Measurements from ENCODE around the gene EIF2B2.
"Not testable (repeated sequence)": the region's sequence is repeated elsewhere in the genome, so short reads cannot be mapped to it uniquely, and the experiment has no call there.

Gene EIF2B2

DNA sequence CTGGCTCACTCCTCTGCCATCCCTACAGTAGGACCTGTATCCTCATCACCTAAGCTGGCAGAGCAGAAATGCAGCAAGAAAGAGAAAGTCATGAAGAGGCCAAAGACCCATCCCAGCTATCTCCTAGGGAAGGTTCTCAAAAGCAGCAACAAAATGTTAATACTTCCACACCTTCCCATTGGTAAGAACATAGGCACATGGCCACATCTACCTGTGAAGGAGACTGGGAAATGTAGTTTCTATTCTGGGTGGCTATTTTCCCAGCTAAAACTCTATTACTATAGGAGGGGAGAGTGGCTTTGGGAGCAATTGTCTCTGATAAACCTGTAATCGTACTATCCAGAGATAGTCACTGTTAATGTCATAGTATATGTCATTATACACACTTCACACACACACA lies 13.7 kb upstream of the EIF2B2 start:
- no peak for DNase-seq (ENCODE audit: low read depth in 2 of 2)

DNA sequence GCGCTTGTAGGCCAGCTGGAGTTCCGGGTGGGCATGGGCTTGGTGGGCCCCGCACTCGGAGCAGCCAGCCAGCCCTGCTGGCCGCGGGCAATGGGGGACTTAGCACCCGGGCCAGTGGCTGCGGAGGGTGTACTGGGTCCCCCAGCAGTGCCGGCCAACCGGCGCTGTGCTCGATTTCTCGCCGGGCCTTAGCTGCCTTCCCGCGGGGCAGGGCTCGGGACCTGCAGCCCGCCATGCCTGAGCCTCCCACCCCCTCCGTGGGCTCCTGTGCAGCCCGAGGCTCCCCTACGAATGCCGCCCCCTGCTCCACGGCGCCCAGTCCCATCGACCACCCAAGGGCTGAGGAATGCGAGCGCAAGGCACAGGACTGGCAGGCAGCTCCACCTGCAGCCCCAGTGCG lies 8.5 kb upstream of the EIF2B2 start:
- DNase-seq (ENCODE audit: low read depth in 2 of 2) = not testable (repeated sequence)

- not testable (repeated sequence) for DNase-seq (ENCODE audit: low read depth in 2 of 2)
Observed at GRCh38 chr14:74995781-74996180, 6.9 kb upstream of the EIF2B2 start.

GRCh38 chr14:75001261-75001660 lies 1.5 kb upstream of the EIF2B2 start:
- no peak for DNase-seq (ENCODE audit: low read depth in 2 of 2)

DNA sequence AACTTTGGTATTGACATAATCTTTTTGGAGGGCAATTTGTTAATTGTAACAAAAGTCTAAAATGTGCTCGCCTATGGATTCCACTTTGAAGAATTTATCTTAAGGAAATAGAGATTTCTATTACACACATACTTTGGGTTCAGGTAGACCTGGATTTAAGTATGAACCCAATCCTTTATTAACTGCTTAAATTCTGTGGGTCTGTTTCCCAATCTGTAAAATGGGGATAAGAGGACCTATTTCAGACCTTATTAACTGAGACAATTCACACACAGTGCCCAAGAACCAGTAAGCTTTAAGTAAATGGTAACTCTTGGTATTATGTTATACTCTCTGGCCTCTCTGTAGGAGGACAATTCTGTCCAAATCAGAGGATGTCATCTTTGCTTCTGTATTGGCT lies 822 bp upstream of the EIF2B2 start:
- no peak for DNase-seq (ENCODE audit: low read depth in 2 of 2)

GRCh38 chr14:75003250-75004027 lies 718 bp downstream of the EIF2B2 start:
- DNase-seq (ENCODE audit: low read depth in 2 of 2) = no peak

DNA sequence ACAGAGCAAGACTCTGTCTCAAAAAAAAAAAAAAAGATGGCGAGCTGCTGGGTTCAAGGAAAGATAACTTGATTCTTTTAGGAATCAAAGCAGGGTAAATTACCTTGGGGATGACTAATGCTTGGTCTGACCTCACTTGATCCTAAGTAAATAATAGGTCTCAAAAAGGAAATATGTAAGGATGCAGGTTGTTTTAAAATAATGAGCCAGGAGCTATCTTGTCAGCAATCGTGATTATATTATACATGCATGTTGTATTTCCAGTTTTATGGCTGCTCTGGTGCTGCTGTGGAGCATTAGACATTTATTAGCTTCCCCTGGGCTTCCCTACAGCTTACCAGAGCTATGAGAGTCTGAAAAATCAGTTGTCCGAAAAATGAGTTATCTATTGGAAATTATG lies 2.6 kb downstream of the EIF2B2 start:
- DNase-seq (ENCODE audit: low read depth in 2 of 2) = no peak

DNA sequence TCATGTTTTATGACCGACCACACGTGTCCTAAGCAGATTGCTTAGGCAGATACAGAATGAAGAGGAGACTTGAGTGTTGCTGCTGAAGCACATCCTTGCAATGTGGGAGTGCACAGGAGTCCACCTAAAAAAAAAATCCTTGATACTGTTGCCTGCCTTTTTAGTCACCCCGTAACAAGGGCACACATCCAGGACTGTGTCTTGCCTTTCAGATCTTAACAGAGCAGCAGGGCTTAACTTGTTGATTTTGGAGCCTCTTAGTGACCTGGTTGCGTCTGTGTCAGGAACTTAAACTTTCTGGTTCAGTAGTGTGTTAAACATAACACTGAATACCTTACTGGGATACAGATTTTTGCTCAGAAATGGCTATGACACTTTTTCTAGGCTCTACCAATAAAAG lies 6.5 kb downstream of the EIF2B2 start:
- DNase-seq (ENCODE audit: low read depth in 2 of 2) = no peak

DNA sequence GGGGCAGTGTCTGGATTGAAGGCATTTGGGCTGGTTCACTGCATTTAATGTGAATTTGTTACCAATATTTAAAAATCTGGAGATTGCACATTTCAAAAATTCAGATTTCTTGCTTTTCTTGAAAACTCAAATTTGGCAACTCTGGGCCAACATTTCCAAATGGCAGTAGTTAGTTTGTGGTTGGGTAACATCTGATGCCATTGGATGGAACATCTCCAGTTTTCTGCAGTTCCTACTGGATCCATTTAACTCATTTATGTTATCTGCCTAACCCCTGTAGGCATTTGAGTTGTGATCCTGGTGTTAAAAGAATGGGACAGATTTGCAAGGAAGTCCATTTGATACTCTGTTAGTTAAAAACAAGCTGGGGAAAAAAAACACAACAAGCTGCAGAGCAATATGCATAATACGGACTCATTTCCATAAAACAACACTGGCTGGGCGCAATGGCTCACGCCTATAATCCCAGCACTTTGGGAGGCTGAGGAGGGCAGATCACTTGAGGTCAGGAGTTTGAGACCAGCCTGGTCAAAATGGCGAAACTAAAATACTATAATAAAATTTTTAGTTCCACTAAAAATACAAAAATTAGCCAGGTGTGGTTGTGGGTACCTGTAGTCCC lies 7.9 kb downstream of the EIF2B2 start:
- DNase-seq (ENCODE audit: low read depth in 2 of 2) = no peak

DNA sequence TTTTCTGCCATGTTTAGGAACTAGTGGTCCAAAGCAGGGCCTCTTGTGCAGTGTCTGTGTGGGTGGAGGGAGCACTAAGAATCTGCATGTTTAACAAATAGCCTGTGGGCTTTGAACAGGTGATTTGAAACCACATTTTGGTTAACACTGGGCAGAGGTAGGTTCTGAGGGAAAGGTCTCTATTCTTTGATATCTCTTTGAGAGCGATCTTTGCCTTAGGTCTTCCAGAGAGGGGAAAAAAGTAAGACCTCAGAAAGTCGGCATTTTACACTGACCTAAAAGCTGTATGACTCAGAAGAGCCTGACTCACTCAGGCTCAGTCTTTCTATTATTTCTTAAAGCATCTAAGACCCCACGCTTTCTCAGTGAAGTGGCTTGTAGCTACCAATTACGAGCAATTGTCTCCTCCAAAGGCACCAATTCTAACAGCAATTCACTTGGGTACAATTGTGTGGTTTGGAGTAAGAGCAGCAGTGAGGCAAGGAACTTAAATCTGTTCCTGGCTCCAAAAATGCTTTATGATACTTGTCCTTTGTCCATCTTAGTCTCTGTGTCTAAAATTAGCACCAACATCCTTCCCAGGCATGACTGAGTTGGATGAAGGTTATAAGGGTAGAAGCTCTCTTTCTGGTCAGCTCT lies 8.8 kb downstream of the EIF2B2 start:
- DNase-seq (ENCODE audit: low read depth in 2 of 2) = no peak

DNA sequence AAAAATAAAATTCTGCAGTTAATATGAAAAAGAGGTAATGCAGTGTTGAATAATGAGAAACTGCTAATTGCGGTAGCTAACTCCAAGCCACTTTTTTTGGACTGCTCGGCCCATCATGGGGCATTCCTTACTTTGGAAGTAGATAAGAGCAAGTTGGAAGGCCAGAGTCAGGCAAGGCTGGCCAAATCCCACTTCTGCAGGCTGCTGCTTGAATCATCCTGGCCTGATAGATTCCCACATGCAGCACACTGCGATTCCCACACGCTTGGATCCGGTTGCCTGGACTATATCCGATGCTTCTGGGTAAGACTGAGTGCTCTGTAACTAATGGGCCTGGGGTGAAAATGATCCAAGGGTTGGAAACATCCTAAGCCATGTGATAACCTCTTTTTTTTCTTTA lies 10.6 kb downstream of the EIF2B2 start:
- DNase-seq (ENCODE audit: low read depth in 2 of 2) = no peak

DNA sequence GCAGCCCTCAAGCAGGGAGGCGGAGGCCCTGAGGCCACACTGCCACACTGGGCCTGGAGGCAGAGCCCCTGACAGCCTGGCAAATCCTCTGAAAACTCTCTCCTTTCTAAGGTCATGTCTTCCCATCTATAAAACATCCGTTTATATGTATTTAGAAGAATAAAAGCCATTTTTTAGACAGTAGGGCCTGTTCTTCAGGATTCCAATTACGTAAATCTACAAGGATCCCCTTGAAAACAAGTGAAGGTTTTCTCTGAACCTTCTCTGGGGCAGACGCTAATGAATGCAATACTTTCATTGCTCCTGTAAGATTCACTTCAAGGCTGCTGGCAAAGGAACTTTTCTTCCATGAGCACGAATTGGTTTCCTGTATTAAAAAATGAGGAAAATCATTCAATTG lies 12.8 kb downstream of the EIF2B2 start:
- DNase-seq (ENCODE audit: low read depth in 2 of 2) = no peak

DNA sequence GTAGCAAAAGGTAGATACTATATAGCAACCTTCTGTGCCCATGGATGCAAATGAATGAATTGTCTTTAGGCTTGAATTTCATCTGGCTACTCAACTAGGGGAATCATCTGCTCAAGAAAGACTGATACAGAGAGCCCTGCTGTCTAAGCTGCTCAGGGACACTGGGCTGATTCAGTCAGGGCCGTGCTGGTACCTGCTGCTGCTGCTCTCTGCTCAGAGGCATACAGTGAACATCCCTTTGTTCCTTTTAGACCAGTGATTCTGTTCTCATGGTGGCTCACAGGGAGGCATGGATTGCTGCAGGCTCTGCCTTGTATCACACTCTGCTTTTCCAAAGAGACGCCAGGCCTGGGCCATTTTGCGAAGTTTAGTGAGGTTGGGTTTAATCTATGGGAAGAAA lies 14.1 kb downstream of the EIF2B2 start:
- no peak for DNase-seq (ENCODE audit: low read depth in 2 of 2)

DNA sequence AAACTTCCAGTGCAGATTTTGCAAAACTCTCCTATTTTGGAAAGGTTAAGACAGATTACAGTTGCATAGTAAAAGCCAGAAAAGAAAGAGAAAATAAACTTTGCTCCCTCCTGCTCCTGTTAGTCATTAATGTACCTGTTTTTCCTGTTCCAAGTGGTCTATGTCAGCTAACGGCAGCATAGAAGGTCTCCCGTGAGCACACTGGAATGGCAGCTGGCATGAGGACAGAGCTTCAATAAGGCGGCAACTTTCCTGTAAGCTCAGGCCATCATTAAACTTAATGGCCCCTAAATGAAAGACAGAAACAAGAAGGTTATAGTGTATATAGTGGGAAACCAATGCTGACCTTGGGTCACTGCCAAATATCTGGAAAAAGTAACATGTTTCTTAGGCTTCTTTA lies 16.0 kb downstream of the EIF2B2 start:
- DNase-seq (ENCODE audit: low read depth in 2 of 2) = no peak

DNA sequence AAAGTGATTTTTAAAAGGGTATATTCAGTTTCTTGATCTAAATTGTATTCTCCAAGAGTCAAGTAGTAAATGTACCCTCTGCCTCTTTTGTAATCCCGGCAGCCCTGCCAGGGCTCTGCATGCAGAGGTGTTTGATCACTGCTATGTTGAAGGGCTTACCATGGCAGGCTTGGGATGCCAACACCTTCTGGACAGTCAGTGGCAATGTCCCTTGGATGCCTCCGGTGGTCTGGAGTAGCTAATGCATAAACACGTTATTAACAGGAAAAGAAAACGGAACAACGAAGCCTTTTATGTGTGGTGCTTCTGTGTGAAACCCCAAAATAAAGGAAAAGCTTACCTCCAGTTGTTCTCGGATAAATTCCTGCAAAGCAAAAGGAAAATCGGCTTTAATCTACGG lies 19.9 kb downstream of the EIF2B2 start:
- DNase-seq (ENCODE audit: low read depth in 2 of 2) = no peak

DNA sequence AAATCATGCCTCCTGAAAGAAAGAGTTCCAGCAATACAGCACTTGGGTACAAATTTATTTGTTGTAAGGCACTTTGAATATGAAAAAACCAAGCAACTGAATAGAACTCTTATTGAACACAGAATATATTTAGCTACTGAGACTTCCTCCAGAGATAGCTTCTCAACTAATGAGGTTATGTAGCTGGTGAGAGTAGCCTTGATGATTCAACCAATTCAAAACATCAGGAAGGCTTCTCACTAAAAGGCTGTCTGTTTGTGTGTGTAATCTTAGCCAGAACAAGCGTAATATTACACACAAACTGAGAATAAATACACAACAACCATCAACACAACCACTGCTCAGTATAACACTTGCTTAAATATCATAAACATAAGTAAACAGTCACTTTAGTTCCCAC lies 20.4 kb downstream of the EIF2B2 start:
- DNase-seq (ENCODE audit: low read depth in 2 of 2) = no peak

- DNase-seq (ENCODE audit: low read depth in 2 of 2) = no peak
Observed at GRCh38 chr14:75025082-75025481, 22.4 kb downstream of the EIF2B2 start.

DNA sequence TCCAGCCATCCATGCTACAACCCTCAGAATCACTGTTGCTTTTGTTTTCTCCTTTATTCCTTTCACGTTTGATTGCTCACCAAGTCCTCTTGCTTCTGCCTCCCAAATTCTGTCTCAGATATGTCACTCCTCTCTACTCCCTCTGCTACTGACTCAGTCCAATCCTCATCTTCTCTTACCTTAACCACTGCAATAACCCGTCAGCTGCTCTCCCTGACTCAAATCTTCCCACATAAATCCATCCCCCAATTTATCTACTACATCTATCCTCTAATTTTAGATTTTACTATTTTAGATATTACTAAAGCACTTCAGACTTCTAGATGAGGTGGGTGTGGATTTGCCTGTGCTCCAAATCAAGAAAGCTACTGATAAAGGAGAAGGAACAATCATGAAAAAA lies 23.2 kb downstream of the EIF2B2 start:
- DNase-seq (ENCODE audit: low read depth in 2 of 2) = no peak

GRCh38 chr14:75030147-75030546 lies 27.4 kb downstream of the EIF2B2 start:
- DNase-seq (ENCODE audit: low read depth in 2 of 2) = no peak

GRCh38 chr14:75032939-75033338 lies 30.2 kb downstream of the EIF2B2 start:
- no peak for DNase-seq (ENCODE audit: low read depth in 2 of 2)

- DNase-seq (ENCODE audit: low read depth in 2 of 2) = no peak
Observed at GRCh38 chr14:75040507-75040906, 37.8 kb downstream of the EIF2B2 start.

DNA sequence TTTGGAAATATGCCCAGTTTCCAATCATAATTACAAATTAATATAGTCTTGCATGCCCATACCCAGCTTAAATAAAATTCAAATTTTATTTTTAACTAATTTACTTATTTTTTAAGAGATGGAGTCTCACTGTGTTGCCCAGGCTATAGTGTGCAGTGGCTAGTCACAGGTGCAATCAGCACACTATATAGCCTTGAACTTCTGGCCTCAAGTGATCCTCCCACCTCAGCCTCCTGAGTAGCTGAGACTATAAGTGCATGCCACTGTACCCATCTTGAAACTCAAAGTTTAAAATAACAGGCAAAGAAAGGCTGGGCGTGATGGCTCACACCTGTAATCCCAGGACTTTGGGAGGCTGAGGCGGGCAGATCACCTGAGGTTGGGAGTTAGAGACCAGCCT lies 38.2 kb downstream of the EIF2B2 start:
- DNase-seq (ENCODE audit: low read depth in 2 of 2) = no peak

DNA sequence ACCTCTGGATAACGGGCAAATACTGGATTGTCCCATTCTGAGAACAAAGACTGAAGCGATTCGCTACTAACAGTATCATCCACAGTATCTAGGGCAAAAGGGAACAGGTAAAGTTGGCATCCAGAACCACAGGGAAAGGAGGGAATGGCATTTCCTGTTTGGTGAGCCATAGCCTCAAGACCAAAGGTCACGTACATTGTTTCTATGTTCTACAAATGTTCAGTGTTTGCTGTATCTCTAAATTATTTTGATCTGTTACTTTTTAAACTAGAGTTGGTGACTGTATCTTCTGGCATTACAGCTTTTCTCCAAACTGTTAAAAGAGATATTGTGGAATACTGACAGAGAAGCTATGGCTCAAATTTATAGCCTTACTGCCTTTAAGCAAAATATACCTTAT lies 38.9 kb downstream of the EIF2B2 start:
- no peak for DNase-seq (ENCODE audit: low read depth in 2 of 2)
